Stimulated activated CD4-positive, alpha-beta T cell treated with anti-CD3 and anti-CD28 coated beads, Interleukin-12 subunit alpha, Interleukin-12 subunit beta, amount 100 ng/mL, for 48 hours (primary cell): Measurements from ENCODE around the gene NOTCH1.
"Not testable (repeated sequence)": the region's sequence is repeated elsewhere in the genome, so short reads cannot be mapped to it uniquely, and the experiment has no call there.

Experiments
- DNase-seq, 3 donors: peaks; one replicate each; pipeline ENCODE4 v3.0.0-alpha.2; 2020; ENCODE audit warnings: low read depth in 2 of 3, low spot score in 1 of 3

NOTCH1 gene

DNA sequence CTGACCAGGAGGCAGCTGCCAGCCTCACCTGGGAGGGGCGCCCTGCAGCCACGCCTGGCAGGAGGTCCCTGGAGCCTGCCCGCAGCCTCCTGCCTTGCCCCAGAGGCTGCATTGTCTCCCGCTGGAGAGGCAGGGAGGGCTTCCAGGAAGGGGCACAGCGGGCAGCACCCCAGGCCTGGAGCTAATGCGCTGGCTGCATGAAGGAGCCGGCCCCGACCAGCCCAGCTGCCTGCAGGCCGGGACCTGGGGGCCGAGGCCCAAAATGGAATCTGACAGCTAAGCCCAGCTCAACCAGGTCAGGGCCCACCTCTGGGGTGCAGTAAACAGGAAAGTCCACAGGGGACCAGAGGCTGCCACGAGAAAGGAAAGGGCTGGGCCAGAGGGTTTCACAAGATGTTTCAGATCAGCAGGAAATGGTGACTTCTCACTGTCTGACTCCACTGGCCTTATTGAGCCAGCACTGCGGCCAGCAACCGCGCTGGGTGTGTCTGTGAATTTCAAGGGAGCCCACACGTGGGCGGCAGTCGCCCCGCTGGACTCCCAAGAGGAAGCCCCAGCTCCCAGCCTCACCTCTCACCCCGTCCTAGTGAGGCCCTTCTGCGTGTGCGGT lies 18.6 kb upstream of the NOTCH1 start:
- DNase-seq: no peak

DNA sequence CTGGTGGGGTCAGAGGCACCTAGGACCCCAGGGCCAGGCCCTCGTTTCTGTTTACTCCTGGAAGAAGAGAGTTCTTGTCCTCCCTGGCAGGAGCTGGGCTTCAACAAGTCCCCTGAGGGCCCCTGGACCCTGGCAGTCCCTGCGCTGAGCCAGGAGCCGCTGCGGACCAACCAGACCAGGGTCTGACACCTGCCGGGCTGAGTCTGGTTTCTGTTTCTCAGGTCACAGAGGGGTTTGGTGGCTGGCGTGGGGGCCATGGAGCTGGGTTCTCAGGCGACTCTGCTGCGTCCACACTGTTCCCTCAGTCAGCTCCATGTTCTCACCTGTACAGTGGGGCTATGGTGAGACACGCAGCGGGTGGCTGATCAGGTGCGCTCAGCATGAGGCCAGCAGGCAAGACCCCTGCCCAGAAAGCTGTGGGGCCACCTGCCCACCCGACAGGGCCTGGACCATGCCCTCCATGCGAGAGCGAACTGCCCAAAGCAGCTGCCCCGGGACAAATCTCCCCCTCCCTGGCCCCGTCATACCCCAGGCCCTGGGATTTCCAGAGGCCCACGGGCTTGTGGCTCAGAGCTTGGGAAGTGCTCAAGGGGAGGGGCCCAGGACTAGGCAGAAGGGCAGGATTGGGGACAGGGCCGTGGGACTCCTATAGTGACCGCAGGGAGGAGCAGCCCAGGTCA lies 17.9 kb upstream of the NOTCH1 start:
- no peak for DNase-seq

DNA sequence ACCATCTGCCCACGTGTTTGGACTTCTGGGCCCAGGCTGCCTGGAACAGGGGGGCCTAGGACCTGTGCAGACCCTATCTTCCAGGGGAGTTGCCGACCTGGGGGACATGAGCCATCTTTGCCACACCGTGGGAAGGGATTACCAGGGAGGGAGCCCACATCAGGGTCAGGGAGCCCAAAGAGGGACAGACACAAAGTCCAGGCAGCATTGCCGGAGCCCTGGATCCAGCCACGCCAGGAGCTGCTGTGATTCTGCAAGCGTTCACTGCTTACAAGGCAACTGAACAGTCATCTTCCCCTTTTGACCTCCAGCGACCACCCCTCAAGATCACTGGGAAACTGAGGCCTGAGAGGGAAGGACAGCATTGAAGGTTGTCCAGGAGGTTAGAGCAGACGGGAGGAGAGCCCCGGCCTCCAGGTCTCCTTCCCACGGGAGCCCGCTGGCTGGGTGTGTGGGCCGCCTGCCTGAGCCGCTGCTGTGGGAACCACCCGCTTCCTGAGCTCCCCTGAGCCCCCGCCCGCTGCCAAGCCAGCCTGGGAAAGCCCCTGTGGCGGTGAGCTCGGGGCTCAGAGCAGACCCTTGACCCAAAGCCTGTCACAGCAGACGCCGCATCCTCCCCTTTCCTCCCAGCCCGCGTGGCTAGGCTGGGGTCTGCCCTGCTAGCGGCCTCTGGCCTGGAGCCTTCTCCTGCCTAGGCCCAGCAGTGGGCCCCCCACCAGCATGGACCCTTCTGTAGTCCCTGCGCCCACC lies 17.1 kb upstream of the NOTCH1 start:
- DNase-seq: no peak

DNA sequence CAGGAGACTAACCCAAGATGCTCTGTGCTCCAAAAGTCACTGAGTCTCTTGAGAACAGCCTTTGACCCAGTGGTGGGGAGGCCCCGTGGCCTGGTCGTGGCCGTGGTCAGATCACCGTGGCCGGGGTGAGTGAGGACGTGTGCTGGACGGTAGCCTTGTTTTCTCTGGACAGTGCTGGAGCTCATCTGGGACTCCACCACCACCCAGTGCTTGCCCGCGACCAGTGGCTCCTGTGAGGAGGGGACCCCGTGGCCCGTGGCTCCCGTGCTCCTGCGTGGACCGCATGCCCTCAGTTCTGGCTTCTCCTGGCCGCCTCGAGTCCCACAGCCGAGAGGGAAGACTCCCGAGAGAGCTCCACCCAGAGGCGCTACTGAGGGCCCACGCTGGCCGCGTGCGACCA lies 15.9 kb upstream of the NOTCH1 start:
- DNase-seq: no peak

DNA sequence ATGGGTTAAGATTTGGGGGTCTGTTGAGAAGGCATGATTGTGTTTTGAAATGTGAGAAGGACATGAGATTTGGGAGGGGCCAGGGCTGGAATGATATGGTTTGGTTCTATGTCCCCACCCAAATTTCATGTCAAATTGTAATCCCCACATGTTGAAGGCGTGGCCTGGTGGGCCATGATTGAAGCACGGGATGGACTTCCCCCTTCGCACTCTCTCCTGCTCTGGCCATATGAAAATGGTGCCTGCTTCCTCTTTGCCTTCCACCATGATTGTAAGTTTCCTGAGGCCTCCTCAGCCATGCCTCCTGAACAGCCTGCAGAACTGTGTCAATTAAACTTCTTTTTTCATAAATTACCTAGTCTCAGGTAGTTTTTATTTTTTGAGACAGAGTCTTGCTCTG lies 14.7 kb upstream of the NOTCH1 start:
- no peak for DNase-seq

DNA sequence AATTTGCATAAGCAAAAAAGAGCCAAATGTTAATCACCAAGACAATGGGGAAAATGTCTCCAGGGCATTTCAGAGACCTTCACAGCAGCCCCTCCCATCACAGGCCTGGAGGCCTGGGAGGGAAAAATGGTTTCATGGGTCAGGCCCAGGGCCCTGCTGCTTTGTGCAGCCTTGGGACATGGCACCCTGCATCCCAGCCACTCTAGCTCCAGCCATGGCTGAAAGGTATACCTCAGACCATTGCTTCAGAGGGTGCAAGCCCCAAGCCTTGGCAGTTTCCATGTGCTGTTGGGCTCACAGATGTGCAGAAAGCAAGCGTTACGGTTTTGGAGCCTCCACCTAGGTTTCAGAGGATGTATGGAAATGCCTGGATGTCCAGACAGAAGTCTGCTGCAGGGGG lies 13.5 kb upstream of the NOTCH1 start:
- not testable (repeated sequence) for DNase-seq

DNA sequence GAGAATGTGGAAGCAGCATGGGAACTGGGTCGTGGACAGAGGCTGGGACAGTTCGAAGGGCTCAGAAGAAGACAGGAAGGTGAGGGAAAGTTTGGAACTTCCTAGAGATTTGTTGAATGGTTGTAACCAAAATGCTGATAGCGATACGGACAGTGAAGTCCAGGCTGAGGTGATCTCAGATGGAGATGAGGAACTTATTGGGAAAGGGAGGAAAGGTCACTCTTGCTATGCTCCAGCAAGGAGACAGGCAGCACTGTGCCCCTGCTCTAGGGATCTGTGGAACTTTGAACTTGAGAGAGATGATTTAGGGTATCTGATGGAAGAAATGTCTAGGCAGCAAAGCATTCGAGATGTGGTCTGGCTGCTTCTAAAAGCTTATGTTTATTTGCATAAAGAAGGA lies 13.0 kb upstream of the NOTCH1 start:
- not testable (repeated sequence) for DNase-seq

DNA sequence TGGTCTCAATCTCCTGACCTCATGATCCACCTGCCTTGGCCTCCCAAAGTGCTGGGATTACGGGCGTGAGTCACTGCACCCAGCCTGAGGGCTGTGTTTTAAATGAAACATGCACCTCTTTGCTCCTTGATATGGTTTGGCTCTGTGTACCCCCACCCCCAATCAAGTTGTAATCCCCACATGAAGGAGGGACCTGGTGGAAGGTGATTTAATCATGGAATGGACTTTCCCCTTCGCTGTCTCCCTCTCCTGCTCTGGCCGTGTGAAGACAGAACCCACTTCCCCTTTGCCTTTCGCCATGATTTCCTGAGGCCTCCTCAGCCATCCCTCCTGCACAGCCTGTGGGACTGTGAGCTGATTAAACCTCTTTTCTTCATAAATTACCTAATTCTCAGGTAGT lies 12.5 kb upstream of the NOTCH1 start:
- DNase-seq: no peak

DNA sequence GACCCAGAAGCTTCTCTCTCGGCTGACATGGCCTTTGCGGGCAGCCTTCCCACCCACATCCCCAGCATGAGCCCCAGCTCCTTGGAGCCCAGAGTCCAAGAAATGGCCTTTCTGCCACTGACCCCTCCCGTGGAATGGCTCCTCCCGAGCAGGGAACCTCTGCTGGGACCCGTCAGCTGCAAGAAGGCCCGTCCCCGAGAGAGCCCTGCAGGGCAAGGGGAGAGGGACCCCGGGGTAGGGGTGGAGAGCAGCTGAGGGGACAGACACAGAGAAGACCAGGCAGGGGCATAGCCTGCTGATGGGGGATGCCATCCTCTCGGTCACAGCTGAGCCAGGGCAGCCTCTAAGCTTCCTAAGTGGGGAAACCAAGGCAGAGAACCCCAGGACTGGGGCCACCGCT lies 11.2 kb upstream of the NOTCH1 start:
- no peak for DNase-seq

DNA sequence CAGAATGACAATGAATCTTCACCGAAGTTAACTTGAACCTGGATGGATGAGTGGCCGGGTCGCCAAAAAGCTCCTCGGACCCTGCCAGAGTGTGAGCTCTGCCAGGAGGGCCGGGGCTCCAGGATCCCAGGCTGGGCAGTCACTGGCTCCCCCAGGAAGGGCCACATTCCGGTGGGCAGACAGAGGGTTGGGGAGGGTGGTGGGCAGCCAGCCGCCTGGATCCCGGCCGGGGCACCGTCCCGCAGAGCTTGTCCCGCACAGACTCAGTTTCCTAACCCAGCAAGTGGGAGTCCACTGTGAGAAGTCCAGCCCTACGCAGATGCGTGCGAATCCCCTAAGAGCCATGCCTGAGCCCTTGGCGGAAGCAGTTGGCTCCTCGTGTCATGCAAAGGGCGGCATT lies 10.3 kb upstream of the NOTCH1 start:
- no peak for DNase-seq

DNA sequence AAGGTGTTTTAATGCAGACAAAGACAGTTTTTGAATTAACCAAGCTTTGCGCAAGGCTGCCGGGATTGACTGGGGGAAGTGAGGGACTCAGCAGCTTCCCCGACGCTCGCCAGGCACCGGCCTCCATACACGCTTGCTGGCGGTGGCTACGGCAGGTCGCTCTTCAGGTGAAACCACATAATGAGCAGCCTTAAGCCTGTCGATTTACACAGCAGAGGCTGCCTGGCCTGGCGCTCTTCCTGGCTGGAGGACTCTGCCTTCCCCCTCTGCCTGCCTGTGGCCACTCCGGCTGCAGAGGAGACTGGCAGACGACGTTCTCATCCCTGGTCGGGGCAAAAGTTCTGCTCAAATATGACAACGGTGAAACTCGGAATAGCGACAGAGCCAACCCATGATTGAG lies 9.0 kb upstream of the NOTCH1 start:
- no peak for DNase-seq

DNA sequence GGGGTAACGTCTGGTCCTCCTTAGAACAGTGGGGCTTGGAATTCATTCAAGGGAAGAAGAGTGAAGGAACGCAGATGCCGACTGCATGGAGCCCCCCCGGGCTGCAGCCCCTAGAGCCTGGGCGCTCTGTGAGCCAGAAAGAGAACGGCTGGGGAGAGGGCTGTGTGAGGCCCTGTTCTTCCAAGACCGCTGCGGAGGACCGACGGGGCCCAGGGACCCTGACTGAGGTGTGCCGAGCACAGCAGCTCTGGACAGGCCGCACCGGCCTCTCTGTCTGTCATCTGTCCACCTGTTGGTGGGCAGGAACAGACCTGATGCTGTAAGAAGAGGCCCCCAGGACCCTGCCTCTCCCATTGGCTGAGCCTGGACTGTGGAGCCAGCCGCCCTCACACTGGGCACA lies 7.7 kb upstream of the NOTCH1 start:
- no peak for DNase-seq

DNA sequence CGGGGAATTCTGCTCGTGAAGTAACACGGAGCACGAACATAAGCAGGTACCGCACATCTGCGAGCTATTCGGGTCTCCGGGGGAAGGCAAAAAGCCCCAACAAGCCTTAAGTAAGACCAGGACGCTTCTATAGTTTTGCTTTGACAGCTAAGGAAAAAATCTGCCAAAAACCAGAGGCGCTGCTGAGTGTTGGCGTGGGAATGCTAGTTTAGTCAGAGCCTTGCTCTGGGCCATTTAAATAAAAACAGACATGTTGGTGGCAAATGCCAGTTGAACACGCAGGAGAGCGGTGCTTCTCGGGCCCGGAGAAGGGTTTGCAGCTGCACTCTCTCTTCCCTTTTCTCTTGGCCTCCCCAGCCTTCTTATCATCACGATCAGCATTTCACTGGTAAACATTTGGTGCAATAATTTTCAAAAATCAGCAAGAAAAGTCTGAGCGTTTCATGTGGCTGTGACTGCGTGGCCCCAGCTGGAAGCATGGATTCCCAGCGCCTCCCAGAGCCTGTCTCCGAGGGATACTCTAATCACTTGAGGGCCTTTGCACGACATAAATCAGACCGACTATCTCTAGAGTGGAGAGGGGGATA lies 6.4 kb upstream of the NOTCH1 start:
- DNase-seq: no peak

DNA sequence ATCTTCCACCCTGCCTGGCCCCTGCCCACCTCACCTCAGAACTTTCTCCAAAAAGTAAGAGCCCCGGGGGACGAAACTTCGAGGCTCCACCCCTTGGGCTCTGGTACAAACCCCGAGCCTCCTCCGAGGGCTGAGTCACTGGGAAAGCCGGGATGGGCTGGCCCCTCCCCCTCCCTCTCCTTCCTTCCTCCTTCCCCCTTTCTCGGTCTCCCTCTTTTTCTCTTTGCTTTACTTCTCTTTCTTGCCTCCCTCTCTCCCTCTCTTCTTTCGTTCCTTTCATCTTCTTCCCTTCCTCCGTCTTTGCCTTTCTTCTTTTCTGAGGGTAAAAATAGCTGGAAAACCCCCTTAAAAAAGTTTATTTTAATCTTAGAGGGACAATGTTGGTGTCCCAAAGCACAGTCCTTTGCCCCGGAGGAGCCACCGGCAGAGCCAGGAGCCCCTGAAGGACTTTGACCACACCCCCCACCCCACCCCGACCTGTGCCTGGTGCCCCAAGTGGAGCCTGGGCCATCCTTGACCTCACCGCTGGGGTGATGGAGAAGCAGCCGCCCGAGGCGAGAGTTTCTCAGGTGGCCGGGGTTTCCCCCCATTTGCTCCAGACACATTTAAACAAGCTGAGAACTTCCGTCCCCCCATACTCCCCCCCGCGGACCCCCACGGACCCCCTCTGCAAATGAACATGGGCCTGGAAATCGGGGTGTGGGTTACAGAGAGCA lies 5.7 kb upstream of the NOTCH1 start:
- no peak for DNase-seq

DNA sequence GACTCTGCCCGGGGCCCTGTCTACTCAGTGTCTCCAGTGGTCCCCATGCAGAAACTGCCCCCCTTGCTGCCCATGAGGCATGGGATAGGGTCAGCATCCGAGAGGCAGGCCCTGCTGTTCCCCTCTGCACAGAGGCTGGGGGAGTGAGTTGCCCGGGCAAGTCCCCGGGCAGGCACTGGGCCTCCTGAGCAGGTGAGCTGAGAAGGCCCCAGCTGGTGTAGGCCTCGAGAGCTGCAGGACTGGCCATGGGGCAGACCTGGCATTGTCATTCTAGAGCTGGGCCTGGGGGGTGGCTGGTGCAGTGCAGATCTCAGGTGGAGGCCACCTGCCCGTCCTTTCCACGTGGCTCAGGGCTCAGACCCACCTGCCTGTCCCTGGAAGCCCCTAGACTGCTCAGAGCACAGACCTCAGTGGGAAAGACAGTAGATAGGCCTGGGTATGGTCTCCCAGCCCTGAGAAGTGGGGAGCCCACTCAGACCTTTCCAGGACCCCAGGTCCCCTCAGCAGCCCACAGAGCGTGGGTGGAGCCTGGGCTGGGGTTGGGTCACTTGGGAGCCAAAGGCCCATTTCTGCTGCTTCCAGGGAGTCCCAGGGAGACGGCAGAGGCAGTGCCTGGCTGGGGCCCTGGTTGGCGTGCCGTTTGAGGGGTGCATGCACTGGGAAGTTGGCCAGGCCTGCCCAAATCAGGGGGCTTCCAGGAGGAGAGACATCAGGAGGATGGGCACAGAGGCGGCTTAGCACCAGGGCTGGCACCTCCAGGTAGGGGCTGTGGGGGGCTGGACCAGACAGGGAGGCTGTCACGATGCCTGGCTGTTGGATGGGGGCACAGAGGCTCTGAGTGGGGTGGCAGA lies 4.8 kb upstream of the NOTCH1 start:
- no peak for DNase-seq

DNA sequence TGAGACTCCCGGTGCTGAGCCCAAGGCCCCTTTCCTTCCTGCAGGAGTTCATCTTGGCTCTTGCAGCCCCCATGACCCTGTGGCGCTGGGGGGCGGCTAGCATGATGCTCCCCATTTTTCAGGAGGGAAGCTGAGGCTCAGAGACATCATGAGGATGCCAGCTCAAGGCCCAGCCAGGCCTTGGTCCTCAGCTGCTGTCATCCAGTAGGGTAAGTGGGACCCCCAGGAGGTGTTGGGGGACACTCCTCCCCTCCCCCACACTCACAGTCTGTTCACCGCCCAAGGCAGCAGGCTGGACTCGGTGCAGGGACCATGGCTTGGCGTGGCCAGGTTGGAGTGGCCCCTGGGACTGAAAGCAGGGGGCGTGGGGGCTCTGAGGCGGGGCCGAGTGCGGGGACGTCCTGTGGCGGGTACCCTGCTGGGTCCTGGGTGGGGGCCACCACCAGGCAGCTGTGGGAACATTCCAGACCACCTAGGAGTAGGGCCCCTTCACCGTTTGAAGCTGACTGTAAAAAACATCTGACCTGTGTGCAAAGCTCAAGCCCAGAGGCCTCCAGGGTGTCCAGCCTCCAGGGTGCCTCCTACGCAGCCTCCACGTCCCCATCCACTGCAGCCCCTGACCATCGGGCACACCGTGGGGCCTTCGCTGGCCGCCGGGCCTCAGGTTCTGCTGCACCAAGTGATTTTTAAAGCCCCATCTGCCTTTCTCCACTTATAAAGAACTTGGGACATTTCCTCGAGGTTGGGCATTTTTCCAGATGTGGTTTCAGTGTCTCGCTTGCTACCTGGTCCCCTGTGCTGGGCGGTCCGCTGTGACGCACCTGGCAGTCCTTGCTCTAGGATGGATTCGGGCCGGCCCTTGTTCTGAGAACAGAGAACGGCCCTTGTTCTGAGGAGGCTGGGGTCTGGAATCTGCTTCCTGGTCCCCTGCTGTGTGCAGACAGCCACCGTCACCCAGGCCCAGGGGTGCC lies 3.4 kb upstream of the NOTCH1 start:
- DNase-seq: no peak

DNA sequence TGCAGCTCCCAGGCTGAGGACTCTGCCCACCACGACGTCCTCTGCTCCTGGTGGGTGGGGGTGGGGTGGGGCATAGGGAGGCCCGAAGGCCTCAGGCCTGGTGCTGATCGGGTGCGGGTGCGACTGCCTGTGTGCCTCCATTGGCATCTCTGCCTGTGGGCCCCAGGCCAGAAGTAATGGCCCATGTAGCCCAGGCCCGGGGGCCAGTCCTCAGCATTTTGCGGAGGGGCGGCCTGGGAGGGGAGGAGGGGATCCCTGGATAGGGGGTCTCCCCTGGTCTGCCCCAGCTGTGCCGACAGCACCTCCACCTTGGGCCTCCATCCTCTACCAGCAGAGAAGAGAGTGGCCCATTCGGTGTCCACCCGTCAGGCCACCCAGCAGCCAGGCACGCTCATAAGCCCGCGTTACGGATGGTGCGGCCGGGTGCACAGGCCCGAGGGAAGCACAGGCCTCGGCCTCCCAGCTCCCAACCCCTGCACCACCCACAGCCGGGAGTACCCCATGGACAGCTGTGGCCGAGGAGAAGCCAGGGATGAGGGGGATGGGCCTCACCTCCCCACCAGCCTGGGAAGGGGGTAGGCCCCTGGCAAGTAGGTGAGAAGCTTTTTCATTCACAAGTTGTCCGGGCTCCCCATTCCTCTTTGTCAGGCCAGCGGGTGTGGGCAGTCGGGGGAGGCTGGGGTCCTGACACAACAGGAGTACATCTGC lies 1.8 kb upstream of the NOTCH1 start:
- DNase-seq: no peak

DNA sequence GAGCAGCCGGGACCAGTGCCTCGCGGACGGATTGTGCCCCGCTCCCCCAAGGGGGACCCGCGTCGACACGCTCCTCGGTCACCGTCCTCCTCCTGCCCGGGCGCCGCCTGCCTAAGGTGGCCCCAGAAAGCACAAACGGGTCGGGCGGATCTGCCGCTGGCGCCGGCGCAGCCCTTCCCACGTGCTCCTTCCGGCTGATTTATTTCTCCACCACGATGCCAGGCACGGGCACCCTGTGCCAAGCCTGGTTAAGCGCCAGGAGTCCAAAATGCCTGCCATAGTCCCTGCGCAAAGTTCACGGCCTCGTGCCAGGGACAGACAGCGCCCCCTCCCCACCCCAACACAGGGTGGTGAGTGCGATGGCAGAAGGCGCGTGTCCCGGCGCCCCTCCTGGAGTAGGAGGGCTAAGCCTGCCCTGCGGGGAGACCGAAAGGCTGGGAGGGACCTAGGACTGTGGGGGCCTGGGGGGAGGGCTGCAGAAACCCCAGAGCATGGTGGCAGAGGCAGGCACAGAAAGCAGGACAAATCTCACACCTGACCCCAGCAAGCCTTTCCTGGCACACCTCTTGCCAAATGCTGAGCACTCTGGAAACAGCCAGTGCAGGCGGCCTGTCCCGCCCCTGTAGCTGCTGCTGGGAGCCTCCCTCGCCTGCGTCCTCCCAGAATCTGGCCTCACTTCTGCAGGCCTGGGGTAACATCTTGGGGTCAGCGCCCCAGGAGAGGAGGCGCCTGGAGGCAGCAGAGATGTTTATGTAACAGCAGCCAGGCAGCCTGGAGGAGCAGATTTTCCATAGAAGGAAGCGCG lies 1.1 kb upstream of the NOTCH1 start:
- DNase-seq: peak in 2 of 3 donors; percentile 27 to 40
